Neural crest cell (in vitro differentiated cells): ENCODE data around the gene CRYAA. TPM values are rescaled to one million over a fixed set of nuclear protein-coding genes. Genes with fewer than 3 reads are reported as not detected.
"Not testable (repeated sequence)": the region's sequence is repeated elsewhere in the genome, so short reads cannot be mapped to it uniquely, and the experiment has no call there.

ENCODE experiments used
- DNase-seq: peaks from one replicate; pipeline ENCODE4 v3.0.0; 2021; ENCODE audit warnings: low read depth, mixed read lengths, low spot score
- H3K27ac Mint-ChIP-seq: one replicate; pipeline ENCODE4 v1.8.0; 2021; ENCODE audit warnings: mild to moderate bottlenecking, mixed read lengths; ENCODE audit not compliant: unreplicated experiment
- H3K27me3 Mint-ChIP-seq: 2 replicates; pipeline ENCODE4 v1.8.0; 2021; ENCODE audit warnings: low read depth, mild to moderate bottlenecking, mixed read lengths
- H3K36me3 Mint-ChIP-seq: 2 replicates; pipeline ENCODE4 v1.8.0; 2021; ENCODE audit warnings: low read depth, mild to moderate bottlenecking, mixed read lengths
- H3K4me1 Mint-ChIP-seq: 2 replicates; pipeline ENCODE4 v1.8.0; 2021; ENCODE audit warnings: mixed read lengths
- H3K4me3 Mint-ChIP-seq: one replicate; pipeline ENCODE4 v1.8.0; 2021; ENCODE audit warnings: mild to moderate bottlenecking, mixed read lengths
- H3K9me3 Mint-ChIP-seq: 2 replicates; pipeline ENCODE4 v1.8.0; 2021; ENCODE audit warnings: mixed read lengths
- long read RNA-seq: library from polyadenylated mRNA; unstranded; transcript quantifications from one replicate; pipeline ENCODE4 v2.0.0, GENCODE V29; 2020
- total RNA-seq: library from RNA; stranded (reverse); gene quantifications from 2 replicates; pipeline ENCODE4 v1.2.1, GENCODE V29; 2021
- TF ChIP-seq, protein P1 (sequence below): fragments of 200-600 bp; sonication (generic); conservative IDR thresholded peaks from 2 replicates; pipeline ENCODE4 v1.5.0; 2021; ENCODE audit warnings: antibody characterized with exemption, mild to moderate bottlenecking

Gene CRYAA, protein sequence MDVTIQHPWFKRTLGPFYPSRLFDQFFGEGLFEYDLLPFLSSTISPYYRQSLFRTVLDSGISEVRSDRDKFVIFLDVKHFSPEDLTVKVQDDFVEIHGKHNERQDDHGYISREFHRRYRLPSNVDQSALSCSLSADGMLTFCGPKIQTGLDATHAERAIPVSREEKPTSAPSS
- not detected in 2 replicates for total RNA-seq
- long read RNA-seq: 0 reads

DNA sequence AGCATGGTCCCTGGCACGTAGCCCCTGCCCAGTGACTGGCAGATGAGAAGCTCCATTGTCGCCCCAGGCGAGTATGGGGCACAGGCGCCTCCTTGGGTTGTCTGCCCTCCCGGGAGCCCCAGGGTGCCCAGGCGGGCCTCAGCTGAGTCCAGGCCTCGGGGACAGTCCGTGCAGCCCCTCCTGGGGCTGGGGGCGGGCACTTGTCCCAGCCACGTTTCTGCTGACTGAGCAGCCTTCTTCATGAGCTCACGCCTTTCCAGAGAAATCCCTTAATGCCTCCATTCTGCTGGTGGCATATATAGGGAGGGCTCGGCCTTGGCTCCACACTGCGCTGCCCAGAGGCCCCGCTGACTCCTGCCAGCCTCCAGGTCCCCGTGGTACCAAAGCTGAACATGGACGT lies at the start of gene CRYAA:
TSS of gene CRYAA (plus strand) at position 301 of the 400 bp plus-strand sequence. CDS start at position 393, 92 bp downstream.
- H3K4me3 Mint-ChIP-seq, H3K36me3 Mint-ChIP-seq, H3K27ac Mint-ChIP-seq, H3K4me1 Mint-ChIP-seq, H3K9me3 Mint-ChIP-seq, H3K27me3 Mint-ChIP-seq, DNase-seq: not testable (repeated sequence)

DNA sequence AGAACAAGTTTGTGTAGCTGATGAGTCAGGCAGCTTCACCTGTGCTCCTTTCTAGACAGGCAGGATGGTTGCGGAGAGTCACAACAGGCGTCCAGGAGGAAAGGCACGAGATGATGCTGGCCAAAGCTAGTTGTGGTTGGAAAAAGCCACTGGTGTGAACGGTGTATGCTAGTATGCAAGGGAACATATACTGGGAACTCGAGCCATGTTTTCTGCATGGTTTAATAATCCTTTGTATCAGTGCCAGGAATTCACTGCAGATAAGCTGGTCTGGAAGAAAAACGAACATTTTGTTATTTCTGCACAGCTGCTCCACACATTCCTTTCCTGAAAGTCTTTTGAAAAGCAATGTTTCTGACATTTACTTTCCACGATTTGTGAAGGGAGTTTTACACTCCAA lies 38.7 kb upstream of the CRYAA start:
- H3K27ac Mint-ChIP-seq, H3K27me3 Mint-ChIP-seq, H3K9me3 Mint-ChIP-seq, DNase-seq, H3K4me1 Mint-ChIP-seq, H3K4me3 Mint-ChIP-seq, H3K36me3 Mint-ChIP-seq: not testable (repeated sequence)

DNA sequence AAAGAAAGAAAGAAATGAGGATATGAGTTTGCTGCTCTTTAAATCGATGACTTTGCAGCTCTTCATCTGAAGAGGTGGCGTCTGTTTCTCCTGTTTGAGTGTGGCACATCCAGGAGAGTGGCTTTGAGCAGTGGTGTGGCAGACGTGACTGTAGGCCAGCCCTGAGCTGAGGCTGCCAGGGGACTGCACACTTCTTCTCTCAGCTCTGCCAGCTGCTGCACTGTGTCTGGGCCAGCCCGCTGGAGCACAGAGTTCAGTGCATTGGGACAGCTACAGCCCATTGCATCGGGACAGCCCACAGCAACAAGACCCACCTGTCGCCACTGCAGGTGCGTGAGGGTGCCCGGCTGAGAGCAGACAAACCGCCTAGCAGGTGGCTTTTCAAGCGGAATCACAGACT lies 34.3 kb upstream of the CRYAA start:
- H3K36me3 Mint-ChIP-seq, H3K4me1 Mint-ChIP-seq, H3K4me3 Mint-ChIP-seq, H3K27me3 Mint-ChIP-seq, H3K9me3 Mint-ChIP-seq, DNase-seq, H3K27ac Mint-ChIP-seq: not testable (repeated sequence)

DNA sequence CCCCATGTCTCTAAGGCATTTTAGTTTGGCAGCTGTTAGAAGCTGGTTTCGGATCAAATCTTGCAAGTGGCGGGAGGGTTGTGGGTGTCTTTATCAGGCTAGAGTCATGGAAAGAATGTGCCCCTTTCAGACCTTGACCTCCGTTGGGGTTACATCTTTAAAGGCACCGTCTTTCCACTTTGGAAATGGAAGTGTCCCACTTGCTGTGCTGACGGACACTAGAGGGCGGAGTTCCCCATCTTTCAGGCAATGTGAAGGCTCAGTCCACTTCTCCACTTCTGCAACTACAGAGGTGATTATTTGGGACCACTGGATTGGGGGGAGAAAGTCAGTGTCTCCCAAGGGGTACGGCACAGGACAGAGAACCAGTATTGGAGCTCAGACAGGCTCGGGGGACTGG lies 29.9 kb upstream of the CRYAA start:
- H3K36me3 Mint-ChIP-seq, DNase-seq, H3K27me3 Mint-ChIP-seq, H3K9me3 Mint-ChIP-seq, H3K4me3 Mint-ChIP-seq, H3K4me1 Mint-ChIP-seq, H3K27ac Mint-ChIP-seq: not testable (repeated sequence)
- TF ChIP-seq, protein P1, sequence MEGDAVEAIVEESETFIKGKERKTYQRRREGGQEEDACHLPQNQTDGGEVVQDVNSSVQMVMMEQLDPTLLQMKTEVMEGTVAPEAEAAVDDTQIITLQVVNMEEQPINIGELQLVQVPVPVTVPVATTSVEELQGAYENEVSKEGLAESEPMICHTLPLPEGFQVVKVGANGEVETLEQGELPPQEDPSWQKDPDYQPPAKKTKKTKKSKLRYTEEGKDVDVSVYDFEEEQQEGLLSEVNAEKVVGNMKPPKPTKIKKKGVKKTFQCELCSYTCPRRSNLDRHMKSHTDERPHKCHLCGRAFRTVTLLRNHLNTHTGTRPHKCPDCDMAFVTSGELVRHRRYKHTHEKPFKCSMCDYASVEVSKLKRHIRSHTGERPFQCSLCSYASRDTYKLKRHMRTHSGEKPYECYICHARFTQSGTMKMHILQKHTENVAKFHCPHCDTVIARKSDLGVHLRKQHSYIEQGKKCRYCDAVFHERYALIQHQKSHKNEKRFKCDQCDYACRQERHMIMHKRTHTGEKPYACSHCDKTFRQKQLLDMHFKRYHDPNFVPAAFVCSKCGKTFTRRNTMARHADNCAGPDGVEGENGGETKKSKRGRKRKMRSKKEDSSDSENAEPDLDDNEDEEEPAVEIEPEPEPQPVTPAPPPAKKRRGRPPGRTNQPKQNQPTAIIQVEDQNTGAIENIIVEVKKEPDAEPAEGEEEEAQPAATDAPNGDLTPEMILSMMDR: peak; percentile 34

DNA sequence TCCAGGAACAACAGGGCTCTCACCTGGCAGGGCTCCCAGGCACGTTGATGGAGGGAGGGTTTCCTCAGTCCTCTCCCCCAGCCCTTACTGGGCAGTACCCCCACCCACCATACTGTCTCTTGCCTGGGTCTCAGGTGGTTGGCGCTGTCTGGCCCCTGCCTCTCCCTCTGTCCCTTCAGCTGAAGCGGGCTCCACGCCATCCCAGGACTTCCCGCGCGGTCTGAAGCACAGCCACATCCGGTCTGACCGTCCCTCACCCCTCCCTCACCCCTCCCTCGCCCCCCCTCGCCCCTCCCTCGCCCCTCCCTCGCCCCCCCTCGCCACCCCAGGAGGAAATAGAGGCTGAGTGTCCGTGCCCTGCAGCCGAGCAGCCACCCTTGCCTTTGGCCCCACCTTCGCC lies 27.4 kb upstream of the CRYAA start:
- not testable (repeated sequence) for H3K36me3 Mint-ChIP-seq, H3K4me3 Mint-ChIP-seq, H3K4me1 Mint-ChIP-seq, DNase-seq, H3K27ac Mint-ChIP-seq, H3K27me3 Mint-ChIP-seq, H3K9me3 Mint-ChIP-seq

DNA sequence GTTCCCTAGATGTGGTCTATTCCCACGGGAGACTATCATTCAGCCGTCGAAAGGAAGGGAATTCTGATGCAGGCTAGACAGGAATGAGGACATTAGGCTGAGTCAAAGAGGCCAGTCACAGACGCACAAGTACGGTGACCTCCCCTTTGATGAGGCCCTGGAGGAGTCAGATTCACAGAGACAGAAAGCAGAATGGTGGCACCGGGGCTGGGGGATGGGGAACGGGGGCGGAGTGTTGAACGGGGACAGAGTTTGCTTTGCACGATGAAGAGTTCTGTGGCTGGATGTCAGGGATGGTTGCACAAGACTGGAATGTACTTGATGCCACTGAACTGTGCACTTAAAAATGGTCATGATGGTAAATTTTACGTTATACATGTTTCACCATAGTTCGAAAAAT lies 22.2 kb upstream of the CRYAA start:
- not testable (repeated sequence) for H3K27ac Mint-ChIP-seq, DNase-seq, H3K36me3 Mint-ChIP-seq, H3K4me1 Mint-ChIP-seq, H3K4me3 Mint-ChIP-seq, H3K27me3 Mint-ChIP-seq, H3K9me3 Mint-ChIP-seq

DNA sequence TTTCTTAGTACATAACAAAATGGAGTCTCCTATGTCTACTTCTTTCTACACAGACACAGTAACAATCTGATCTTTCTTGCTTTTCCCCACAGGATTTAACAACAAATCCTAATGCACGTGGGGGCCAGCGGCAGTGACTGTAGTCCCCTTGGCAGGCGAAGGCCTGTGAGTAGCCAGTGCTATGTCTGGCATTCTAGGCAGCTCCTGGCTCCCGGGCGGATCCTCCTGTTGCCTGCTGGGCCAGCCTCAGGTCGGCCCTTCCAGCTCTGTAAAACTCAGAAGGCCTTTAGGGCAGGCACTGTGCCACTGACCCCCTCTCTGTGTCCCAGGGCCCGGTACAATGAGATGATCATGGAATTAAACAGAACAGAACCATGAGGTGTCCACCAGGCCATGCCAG lies 20.8 kb upstream of the CRYAA start:
- DNase-seq, H3K4me3 Mint-ChIP-seq, H3K27ac Mint-ChIP-seq, H3K27me3 Mint-ChIP-seq, H3K4me1 Mint-ChIP-seq, H3K36me3 Mint-ChIP-seq, H3K9me3 Mint-ChIP-seq: not testable (repeated sequence)

DNA sequence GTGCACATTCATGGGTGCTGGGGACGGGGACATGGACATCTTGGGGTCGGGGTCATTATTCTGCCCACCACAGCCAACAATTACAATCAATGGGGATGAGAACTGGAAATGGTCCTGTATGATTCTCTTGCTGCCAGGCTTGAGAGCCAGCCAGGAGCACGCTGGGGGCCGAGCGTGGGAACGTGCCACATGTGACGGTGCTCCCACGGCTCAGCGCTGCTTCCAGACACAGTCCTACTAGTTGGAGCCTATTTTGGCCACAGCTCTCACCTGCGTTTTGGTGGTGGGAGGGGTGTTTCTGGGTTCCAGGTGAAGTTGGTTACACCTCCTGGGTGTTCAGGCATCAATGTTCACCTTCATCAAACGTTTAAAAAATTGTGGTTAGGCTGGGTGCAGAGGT lies 19.5 kb upstream of the CRYAA start:
- H3K36me3 Mint-ChIP-seq, H3K27ac Mint-ChIP-seq, H3K4me3 Mint-ChIP-seq, DNase-seq, H3K9me3 Mint-ChIP-seq, H3K27me3 Mint-ChIP-seq, H3K4me1 Mint-ChIP-seq: not testable (repeated sequence)

DNA sequence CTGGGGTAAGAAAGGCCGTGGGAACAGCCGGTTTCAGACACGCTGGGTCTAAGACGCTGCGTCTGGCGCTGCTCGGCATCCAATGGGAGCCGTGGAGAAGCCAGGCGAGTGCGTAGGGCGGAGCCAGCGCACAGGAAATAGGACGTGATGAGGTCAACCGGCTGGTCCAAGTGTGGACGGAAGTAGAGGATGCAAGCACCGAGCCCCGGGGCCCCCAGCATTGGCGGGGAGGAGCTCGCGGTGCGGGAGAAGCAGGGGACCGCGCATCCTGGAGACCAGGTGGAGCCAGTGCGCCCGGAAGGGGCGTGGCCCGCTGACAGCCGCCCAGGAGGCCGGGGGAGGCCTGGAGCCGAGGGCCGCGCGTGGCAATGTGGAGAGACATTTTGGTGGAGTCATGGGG lies 15.2 kb upstream of the CRYAA start:
- H3K36me3 Mint-ChIP-seq, H3K4me3 Mint-ChIP-seq, H3K27me3 Mint-ChIP-seq, H3K27ac Mint-ChIP-seq, H3K9me3 Mint-ChIP-seq, DNase-seq, H3K4me1 Mint-ChIP-seq: not testable (repeated sequence)

DNA sequence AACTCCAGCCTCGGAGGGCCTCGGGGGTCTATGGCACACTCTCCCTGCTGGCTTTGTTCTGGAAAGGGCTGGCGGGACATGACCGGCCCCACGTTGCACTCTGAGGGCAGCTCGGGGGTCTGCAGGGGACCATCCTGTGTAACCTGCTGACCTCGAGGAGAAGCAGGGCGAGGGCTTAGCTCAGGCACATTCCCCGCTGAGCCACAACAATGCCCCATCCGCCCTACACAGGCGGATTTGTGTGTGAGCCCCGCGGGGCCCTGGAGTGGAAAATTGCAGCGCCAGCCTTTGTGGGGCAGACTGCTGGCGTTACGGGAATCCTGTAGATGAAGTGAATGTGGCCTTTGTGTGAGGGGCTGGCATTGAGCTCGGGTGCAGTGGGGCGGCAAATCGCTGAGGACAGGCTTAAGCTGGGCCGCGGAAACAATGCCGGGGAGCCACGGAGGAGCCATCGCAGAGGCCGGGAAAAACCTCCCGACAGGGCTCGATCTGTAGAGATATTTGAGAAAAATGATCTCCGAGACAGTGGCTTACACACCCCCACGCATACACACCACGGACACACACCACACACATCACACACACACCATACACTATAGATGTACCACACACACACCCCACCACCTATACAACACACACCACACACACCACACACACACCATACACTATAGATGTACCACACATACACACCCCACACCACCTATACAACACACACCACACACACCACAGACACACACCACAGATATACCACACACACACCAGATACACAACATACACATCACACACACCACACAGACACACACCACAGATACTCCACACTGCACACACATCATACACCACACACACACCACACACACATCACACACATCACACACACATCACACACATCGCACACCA lies 9.3 kb upstream of the CRYAA start:
- not testable (repeated sequence) for H3K27me3 Mint-ChIP-seq, H3K9me3 Mint-ChIP-seq, H3K4me3 Mint-ChIP-seq, DNase-seq, H3K36me3 Mint-ChIP-seq, H3K4me1 Mint-ChIP-seq
- H3K27ac Mint-ChIP-seq: peak overlapping the region; percentile 89

DNA sequence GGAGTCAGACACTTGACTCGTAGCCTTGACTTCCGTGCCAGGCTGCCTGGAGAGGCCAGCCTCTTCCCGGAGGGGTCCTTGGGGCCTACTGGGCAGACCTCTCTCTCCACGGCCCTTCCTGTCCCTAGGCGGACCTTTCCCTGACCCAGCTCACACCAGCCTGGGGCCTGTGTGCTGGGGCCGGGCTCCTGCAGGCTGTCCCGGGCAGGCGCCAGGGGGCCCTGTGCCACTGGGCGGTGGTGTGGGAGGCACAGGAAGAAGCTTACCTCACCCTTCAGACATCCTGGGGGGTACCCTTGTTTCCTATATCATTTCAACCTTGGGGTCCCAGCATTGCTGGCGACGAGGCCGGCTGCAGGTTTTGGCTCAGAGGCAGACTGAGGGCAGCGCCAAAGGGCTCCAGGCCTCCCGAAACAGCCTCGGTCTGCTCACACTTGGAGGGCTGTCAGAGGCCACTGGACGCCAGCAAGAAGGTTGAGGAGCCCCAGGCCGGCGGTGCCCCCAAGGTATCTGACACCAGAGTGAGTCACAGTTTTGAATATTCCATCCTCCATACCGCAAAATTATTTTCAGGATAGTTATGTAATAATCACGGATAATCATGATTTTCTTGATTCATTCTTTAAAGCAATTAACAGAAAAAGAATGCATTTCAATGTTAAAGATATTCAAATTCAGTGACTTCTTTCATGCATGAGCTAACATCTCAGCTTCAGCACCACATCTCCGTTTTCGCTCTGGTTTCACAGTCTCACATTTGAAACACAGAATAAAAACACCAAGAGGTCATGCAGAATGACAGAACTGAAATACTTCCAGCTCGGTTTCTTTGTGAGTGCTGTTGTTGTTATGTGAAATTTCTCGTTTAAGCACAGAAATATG lies 6.7 kb upstream of the CRYAA start:
- H3K9me3 Mint-ChIP-seq, H3K27ac Mint-ChIP-seq, DNase-seq, H3K4me1 Mint-ChIP-seq, H3K4me3 Mint-ChIP-seq, H3K36me3 Mint-ChIP-seq, H3K27me3 Mint-ChIP-seq: not testable (repeated sequence)

DNA sequence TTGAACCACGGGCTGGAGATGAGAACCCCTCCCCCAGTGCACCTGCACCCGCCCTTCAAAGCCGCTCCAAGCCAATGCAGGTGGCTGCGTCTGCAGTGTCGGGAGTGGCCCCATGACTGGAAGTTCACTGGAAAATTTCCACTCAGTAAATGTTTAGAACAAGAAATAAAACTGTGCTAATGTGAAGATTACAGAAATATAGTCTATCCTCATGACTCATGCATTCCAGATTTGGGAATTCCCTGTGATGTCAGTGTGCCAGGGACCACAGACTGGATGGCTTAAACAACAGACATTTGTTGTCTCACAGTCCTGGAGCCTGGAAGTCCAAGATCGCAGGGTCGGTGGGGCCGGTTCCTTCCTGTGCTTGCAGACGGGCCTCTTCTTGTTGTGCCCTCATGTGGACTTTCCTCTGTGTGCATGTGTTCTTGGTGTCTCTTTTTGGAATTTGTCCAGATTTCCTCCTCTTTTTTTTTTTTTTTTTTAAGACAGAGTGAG lies 6.1 kb upstream of the CRYAA start:
- not testable (repeated sequence) for H3K36me3 Mint-ChIP-seq, H3K27me3 Mint-ChIP-seq, H3K4me1 Mint-ChIP-seq, H3K4me3 Mint-ChIP-seq, H3K9me3 Mint-ChIP-seq, H3K27ac Mint-ChIP-seq, DNase-seq
